Cardiac fibroblast (primary cell): ENCODE measurements around the gene PRKG1.

Experiments
- DNase-seq, 2 donors: peaks; one replicate each; pipeline versions ENCODE4 v3.0.0 to v3.0.0-alpha.2; 2010; ENCODE audit warnings: low read depth in 2 of 2
- H3K4me3 ChIP-seq, 2 donors: replicated peaks in 1 of 2; 1 replicate in 1 of 2; 2 replicates in 1 of 2; pipeline ENCODE4 v1.5.1; 2011; ENCODE audit warnings: low read depth in 2 of 2, low read length in 2 of 2, mild to moderate bottlenecking in 2 of 2, moderate library complexity in 1 of 2
- TF ChIP-seq, protein P1 (sequence below): IDR thresholded peaks from one replicate; pipeline ENCODE4 v1.5.1; 2011; ENCODE audit warnings: low read depth, mild to moderate bottlenecking, low read length, inconsistent platforms

PRKG1 gene

DNA sequence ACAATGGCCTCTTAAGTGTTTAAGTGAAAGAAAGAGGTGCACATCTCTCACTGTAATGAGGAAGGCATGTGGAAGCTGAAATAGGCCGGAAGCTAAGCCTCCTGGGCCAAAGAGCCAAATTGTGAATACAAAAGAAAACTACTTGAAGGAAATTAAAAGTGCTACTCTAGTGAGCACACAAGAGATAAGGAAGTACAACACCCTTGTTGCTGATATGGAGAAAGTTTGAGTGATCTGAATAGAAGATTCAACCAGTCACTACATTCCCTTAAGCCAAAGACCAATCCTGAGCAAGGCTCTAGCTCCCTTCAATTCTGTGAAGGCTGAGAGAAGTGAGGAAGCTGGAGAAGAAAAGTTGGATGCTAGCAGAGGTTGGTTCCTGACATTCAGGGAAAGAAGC, 1248.0 kb downstream of the PRKG1 start:
- DNase-seq, result no peak
- no peak overlapping the region for H3K4me3 ChIP-seq
- TF ChIP-seq, protein P1, sequence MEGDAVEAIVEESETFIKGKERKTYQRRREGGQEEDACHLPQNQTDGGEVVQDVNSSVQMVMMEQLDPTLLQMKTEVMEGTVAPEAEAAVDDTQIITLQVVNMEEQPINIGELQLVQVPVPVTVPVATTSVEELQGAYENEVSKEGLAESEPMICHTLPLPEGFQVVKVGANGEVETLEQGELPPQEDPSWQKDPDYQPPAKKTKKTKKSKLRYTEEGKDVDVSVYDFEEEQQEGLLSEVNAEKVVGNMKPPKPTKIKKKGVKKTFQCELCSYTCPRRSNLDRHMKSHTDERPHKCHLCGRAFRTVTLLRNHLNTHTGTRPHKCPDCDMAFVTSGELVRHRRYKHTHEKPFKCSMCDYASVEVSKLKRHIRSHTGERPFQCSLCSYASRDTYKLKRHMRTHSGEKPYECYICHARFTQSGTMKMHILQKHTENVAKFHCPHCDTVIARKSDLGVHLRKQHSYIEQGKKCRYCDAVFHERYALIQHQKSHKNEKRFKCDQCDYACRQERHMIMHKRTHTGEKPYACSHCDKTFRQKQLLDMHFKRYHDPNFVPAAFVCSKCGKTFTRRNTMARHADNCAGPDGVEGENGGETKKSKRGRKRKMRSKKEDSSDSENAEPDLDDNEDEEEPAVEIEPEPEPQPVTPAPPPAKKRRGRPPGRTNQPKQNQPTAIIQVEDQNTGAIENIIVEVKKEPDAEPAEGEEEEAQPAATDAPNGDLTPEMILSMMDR, result no peak

- TF ChIP-seq, protein P1, result no peak
- H3K4me3 ChIP-seq, result no peak overlapping the region
- no peak for DNase-seq
Observed at GRCh38 chr10:52322936-52323335, 1248.6 kb downstream of the PRKG1 start.

DNA sequence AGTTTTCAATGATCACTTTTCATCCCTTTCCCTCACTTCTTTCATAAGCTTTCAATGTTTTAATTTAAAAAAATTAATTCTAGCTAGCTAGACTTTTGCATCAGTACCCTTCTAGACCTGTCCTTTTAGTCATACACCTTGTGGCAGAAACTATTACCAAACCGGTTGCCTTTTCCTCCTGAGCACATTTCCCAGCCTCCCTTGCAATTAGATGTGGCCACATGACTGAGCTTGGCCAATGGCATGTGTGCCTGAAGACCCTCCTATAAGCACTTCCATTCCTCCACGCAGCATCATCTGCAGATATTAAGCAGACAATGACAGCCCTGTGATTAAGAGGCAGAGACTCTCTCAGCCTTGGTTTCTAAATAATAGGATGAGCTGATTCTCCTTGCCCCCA, 1252.1 kb downstream of the PRKG1 start:
- no peak for DNase-seq
- no peak overlapping the region for H3K4me3 ChIP-seq

DNA sequence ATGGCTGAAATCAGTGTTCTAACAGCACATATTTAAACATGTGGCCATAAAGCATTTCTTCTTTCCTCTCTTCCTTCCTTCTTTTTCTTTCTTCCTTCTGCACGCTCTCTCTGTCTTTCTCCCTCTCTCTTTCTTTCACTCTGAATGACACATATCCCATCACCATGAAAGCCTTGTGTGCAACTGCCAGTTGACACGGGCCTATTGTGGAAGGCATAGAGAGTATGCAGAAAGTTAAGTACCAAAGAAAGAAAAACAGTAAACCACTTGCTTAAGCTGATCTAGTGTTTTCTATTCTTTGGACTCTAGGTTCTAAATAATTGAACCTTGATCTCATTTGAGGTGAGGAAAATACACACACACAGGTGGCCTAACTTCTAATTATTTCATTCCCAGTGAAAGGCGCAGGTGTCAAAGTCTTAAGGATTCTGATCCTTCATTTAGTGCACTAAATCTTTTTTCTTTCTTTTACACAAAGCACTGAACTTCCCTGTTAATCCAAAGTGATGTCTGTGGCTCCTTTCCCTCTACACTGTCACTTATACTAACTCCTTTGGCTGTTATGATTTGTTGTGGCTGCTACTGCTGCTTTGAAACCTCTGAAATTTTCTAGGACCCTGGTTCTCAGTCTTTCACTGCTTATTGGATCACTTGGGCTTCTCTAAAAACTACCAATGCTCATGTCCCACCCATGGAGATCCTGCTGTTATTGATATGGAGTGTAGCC, 1257.5 kb downstream of the PRKG1 start:
- TF ChIP-seq, protein P1, result no peak
- no peak overlapping the region for H3K4me3 ChIP-seq

More for the DNA sequence above, 1252.1 kb downstream of the PRKG1 start:
- TF ChIP-seq, protein P1, result no peak

GRCh38 chr10:52332815-52333214, 1258.5 kb downstream of the PRKG1 start:
- H3K4me3 ChIP-seq, result no peak overlapping the region
- TF ChIP-seq, protein P1, result no peak
- DNase-seq, result peak in 1 of 2 donors; percentile 46

More for the DNA sequence above, 1257.5 kb downstream of the PRKG1 start:
- no peak for DNase-seq

DNA sequence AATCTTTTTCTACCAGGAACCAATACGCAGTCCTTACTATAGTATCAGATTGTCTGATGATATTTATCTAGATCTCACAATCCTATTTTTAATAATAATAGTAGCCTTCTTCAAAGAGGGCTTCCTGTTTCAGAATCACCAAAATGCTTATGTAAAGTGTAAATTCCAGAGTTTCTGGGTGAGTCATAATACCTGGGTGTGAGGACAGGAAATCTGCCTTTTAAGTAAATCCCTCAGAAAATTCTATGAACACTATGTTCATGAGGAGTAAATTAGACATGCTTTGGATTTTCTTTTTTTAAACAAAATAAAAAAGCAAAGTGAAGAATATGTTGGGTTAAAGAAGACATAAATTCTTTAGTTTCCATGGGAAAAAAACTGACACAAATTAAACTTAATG, 1260.3 kb downstream of the PRKG1 start:
- TF ChIP-seq, protein P1, result no peak
- no peak overlapping the region for H3K4me3 ChIP-seq
- peak in 1 of 2 donors; percentile 57 for DNase-seq
